GM18907 (cell line): ENCODE data around the gene FGGY.

Experiments
- ATAC-seq: cut with Tn5 transposase; IDR thresholded peaks from one replicate; pipeline ENCODE4 v1.9.1; 2021; ENCODE audit warnings: mild to moderate bottlenecking, moderate library complexity; ENCODE audit not compliant: unreplicated experiment

Gene FGGY

GRCh38 chr1:59410457-59410856 lies 113.6 kb downstream of the FGGY start:
- no peak for ATAC-seq

GRCh38 chr1:59411147-59411546 lies 114.3 kb downstream of the FGGY start:
- no peak for ATAC-seq

- ATAC-seq, result peak; percentile 65
Measured at GRCh38 chr1:59412718-59413326, 115.9 kb downstream of the FGGY start.

GRCh38 chr1:59413327-59413720 lies 116.4 kb downstream of the FGGY start:
- no peak for ATAC-seq

GRCh38 chr1:59414406-59415133 lies 117.7 kb downstream of the FGGY start:
- no peak for ATAC-seq

- ATAC-seq, result no peak
Measured at GRCh38 chr1:59415286-59415850, 118.5 kb downstream of the FGGY start.

- no peak for ATAC-seq
Measured at GRCh38 chr1:59415881-59416280, 119.0 kb downstream of the FGGY start.

GRCh38 chr1:59417406-59417805 lies 120.5 kb downstream of the FGGY start:
- ATAC-seq, result no peak

- no peak for ATAC-seq
Measured at GRCh38 chr1:59418363-59419144, 121.7 kb downstream of the FGGY start.

GRCh38 chr1:59419361-59420140 lies 122.7 kb downstream of the FGGY start:
- no peak for ATAC-seq

GRCh38 chr1:59421232-59421920 lies 124.5 kb downstream of the FGGY start:
- no peak for ATAC-seq

- no peak for ATAC-seq
Measured at GRCh38 chr1:59422921-59423575, 126.2 kb downstream of the FGGY start.

GRCh38 chr1:59427155-59427554 lies 130.3 kb downstream of the FGGY start:
- ATAC-seq, result no peak

- no peak for ATAC-seq
Measured at GRCh38 chr1:59427784-59428183, 130.9 kb downstream of the FGGY start.

- no peak for ATAC-seq
Measured at GRCh38 chr1:59428828-59429227, 131.9 kb downstream of the FGGY start.

- ATAC-seq, result no peak
Measured at GRCh38 chr1:59429656-59430055, 132.8 kb downstream of the FGGY start.

GRCh38 chr1:59431566-59432294 lies 134.8 kb downstream of the FGGY start:
- no peak for ATAC-seq

GRCh38 chr1:59432531-59433439 lies 135.9 kb downstream of the FGGY start:
- ATAC-seq, result peak; percentile 95
